SK-N-SH treated with all-trans-retinoic acid at 6 μM for 48 hours (cell line): ENCODE results near the gene IMMP2L.

Experiments used
- OSR1 ChIP-seq: fragments of 250-450 bp; sonication (Bioruptor Pico); IDR thresholded peaks from 2 replicates; pipeline ENCODE4 v1.8.0; 2022; ENCODE audit warnings: moderate library complexity, mild to moderate bottlenecking, inconsistent platforms
- PATZ1 ChIP-seq: fragments of 250-450 bp; sonication (Bioruptor Pico); IDR thresholded peaks from 2 replicates; pipeline ENCODE4 v1.8.0; 2020; ENCODE audit warnings: mild to moderate bottlenecking, moderate library complexity, borderline replicate concordance
- ZC3H10 ChIP-seq: fragments of 250-450 bp; sonication (Bioruptor Pico); IDR thresholded peaks from 2 replicates; pipeline ENCODE4 v1.5.1; 2021; ENCODE audit warnings: mild to moderate bottlenecking, moderate library complexity
- ZNF70 ChIP-seq: fragments of 450-650 bp; formaldehyde crosslinking; IDR thresholded peaks from 2 replicates; pipeline ENCODE4 v1.5.0; 2020; ENCODE audit warnings: mild to moderate bottlenecking, moderate library complexity
- TF ChIP-seq, protein P1 (sequence below): fragments of 250-450 bp; sonication (Bioruptor Pico); IDR thresholded peaks from 2 replicates; pipeline ENCODE4 v1.5.1; 2021; ENCODE audit warnings: mild to moderate bottlenecking, moderate library complexity

DNA sequence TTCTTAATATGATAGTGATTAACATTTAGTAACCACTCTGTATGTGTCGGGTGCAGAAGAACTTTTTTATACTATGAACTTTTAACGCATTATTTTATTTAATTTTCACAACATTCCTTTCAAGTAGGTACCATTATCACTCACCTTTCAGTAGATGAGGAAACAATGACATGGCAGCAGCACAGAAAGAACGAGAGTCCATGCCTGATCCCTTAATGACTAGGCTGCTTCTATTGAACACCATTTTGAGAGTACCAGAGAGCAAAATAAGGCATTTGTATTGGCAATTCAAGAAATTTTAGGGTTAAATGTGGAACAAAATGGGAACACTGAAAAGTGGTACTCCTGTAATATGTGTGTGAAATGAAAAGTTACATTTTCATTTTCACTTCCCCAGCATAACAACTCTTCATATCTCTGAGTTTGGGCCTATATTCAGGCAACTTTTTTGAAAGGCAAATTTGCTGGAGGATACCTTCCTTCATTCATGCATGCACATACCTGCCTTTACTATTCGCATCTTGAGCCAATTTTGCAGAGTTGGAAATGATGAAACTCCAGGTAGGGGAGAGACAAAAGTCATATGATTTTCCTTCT is 458.5 kb downstream of the IMMP2L start:
- TF ChIP-seq ZNF70 (CRISPR knock-in tag) (no peak), OSR1 (CRISPR knock-in tag) (no peak), PATZ1 (CRISPR knock-in tag) (no peak), ZC3H10 (CRISPR knock-in tag) (no peak)
- TF ChIP-seq, protein P1, sequence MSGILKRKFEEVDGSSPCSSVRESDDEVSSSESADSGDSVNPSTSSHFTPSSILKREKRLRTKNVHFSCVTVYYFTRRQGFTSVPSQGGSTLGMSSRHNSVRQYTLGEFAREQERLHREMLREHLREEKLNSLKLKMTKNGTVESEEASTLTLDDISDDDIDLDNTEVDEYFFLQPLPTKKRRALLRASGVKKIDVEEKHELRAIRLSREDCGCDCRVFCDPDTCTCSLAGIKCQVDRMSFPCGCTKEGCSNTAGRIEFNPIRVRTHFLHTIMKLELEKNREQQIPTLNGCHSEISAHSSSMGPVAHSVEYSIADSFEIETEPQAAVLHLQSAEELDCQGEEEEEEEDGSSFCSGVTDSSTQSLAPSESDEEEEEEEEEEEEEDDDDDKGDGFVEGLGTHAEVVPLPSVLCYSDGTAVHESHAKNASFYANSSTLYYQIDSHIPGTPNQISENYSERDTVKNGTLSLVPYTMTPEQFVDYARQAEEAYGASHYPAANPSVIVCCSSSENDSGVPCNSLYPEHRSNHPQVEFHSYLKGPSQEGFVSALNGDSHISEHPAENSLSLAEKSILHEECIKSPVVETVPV, result no peak
